IPS-NIHi7 (cell line): ENCODE measurements around the gene ATP1A4.
"Not testable (repeated sequence)": the region's sequence is repeated elsewhere in the genome, so short reads cannot be mapped to it uniquely, and the experiment has no call there.

ENCODE experiments used
- DNase-seq: peaks from one replicate; pipeline ENCODE4 v3.0.0; 2012; ENCODE audit warnings: mixed read lengths; ENCODE audit errors: extremely low spot score

The ATP1A4 gene

DNA sequence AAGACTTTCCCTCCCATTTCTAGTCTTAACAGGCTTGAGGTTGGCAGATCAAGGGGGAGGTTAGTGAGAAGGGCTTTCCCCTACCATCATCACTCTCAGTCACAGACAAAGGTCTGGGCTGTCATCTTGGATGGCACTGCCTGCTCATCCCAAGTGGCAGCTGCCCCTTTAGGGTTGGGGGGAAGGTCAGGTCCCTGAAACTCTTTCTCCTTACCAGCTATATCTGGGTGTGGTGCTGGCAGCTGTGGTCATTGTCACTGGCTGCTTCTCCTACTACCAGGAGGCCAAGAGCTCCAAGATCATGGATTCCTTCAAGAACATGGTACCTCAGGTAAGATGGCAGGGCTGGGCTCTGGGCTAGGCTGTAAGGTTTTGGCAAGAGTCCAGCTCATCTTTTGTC is 27.7 kb upstream of the ATP1A4 start:
- no peak for DNase-seq

DNA sequence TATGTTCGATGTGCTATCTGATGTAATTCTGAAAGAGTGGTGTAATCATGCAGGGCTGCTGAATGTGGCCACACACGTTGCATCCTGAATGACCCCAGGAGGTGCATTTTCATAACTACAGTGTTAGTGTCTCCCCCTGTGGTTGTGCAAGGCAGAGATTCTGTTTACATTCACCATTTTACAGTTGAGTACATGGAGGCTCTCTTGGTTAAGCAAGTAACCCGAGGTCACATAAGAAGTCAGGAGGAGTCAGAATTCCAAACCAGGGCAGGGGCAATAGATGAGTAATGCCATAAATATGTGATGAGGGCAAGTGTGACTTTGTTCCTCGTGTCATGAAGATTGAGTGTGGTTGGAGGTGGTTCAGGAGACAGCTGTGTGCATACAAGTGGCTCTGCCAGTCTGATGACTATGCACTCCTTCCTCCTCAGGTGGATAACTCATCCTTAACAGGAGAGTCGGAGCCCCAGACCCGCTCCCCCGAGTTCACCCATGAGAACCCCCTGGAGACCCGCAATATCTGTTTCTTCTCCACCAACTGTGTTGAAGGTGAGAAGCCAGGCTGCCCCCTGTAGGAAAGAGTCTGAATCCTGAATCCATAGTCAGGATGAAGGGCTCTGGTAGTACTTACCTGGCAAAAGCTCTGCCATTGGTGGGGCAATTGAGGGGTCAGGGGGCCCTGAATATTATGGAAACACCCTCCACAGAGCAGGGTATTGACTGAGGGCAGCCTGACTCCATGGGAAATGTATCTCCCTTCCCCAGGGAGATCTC is 26.5 kb upstream of the ATP1A4 start:
- peak; percentile 53 for DNase-seq

DNA sequence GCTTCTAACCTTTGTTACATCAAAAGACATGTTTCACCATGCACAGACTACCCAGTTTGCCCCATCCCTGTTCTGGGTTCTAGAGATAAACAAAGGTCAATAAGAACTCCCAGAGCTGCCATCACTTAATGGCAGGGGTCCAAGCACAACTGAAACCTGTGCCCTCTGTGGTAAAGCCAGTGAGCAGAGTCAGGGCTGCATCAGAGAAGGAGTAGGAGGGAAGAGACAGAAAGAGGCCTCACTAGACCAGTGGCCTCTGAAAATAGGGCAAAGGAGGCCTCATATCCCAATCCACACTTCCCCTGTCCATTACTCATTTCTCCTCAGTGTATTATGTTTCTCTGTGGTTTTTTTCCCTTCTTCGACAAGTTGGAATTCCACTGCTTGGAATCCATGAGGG is 25.7 kb upstream of the ATP1A4 start:
- DNase-seq: no peak

DNA sequence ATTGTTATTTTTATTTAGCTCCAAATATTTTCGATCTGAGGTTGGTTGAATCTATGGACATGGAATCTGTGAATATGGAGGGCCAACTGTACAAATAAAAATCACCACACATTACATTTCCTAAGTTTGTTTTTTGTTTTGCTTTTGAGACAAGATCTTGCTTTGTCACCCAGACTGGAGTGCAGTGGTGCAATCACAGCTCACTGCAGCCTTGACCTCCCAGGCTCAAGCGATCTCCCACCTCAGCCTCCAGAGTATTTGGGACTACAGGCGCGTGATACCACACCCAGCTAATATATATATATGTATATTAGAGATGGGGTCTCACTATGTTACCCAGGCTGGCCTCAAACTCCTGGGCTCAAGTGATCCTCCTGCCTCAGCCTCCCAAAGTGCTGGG is 25.1 kb upstream of the ATP1A4 start:
- DNase-seq: not testable (repeated sequence)

DNA sequence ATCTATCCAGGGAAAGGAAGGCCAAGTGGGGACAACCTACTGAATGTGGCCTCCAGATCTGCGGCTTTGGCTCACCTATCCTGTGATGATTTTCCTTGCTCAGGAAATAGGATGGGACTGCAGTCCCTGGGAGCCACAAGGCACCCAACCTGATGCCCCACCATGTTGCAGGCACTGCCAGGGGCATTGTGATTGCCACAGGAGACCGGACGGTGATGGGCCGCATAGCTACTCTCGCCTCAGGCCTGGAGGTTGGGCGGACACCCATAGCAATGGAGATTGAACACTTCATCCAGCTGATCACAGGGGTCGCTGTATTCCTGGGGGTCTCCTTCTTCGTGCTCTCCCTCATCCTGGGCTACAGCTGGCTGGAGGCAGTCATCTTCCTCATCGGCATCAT is 24.0 kb upstream of the ATP1A4 start:
- DNase-seq: no peak

DNA sequence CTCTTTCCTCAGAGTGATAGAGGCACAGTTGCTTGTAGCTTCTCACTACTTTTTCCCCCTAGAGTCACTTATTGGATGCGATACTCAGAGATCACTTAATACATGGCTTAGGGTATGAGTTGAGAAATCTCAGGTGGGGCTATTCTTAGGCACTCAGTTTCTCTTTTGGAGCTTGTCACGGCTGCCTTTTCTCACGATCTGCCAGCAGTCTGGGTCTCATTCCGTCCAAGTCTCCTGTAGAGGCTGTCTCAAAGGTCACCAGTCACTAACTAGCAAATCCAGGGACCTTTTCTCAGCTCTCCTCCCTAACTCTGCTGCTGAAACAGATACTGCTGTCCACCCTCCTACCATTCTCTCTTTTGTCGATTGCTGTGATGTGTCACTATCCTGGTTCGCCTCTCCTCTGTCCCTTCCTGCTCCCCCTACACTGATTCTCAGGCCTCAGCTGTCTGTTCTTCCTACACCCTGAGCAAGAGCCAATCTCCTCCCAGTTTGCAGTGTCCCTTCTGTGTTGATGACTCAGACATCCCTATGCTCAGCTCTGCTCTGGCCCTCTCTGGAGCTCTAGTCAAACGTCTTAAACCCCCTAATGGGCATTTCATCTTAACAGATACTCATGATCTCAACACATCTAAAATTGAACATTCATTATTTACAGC is 23.4 kb upstream of the ATP1A4 start:
- no peak for DNase-seq

DNA sequence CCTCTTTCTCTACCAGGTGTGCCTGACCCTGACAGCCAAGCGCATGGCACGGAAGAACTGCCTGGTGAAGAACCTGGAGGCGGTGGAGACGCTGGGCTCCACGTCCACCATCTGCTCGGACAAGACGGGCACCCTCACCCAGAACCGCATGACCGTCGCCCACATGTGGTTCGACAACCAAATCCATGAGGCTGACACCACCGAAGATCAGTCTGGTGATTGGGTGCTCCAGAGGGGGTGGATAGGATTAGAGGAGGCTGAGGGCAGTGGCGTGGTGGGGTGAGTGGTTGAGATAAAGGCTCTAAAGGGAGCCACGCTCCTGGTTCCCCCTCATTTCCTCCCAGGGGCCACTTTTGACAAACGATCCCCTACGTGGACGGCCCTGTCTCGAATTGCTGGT is 22.8 kb upstream of the ATP1A4 start:
- no peak for DNase-seq

DNA sequence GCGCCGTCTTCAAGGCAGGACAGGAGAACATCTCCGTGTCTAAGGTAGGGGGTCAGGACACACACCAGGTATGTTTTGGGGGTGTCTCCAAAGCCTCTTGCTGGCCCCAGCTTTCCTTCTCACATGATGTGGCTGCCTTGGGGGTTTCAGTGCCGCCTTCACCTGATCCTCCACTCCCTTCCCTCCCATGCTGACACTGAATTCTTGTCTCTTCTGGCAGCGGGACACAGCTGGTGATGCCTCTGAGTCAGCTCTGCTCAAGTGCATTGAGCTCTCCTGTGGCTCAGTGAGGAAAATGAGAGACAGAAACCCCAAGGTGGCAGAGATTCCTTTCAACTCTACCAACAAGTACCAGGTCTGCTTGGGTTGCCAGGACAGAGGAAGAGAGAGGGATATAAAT is 22.4 kb upstream of the ATP1A4 start:
- no peak for DNase-seq

DNA sequence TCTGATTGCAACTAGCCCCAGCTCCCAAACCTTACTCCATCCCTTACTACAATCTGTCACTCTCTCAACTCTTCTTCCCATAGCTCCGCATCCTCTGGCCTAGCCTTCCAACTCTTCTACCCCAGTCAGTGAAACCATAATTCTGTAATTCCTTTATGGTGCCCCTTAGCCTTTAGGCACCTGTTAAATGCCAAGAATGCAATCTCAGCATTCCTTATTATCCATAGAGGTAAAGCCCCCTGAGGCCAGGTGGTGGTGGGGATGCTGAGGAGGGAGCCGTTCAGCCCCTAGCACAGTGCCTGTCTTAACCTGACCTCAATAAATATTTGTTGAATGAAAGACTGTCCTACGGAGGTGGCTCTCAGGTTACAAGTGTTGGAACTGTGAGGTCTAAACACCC is 21.8 kb upstream of the ATP1A4 start:
- DNase-seq: no peak

DNA sequence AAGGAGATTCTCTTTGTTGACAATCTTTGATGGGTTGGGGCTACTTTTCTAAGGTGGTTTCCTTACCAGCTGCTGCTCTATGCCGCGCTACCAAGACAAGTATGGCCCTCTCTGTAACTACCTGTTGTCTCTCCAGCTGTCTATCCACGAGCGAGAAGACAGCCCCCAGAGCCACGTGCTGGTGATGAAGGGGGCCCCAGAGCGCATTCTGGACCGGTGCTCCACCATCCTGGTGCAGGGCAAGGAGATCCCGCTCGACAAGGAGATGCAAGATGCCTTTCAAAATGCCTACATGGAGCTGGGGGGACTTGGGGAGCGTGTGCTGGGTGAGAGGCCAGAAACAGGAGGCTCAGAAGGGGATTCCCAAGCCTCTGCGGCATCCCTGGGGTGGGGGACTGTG is 21.4 kb upstream of the ATP1A4 start:
- no peak for DNase-seq

DNA sequence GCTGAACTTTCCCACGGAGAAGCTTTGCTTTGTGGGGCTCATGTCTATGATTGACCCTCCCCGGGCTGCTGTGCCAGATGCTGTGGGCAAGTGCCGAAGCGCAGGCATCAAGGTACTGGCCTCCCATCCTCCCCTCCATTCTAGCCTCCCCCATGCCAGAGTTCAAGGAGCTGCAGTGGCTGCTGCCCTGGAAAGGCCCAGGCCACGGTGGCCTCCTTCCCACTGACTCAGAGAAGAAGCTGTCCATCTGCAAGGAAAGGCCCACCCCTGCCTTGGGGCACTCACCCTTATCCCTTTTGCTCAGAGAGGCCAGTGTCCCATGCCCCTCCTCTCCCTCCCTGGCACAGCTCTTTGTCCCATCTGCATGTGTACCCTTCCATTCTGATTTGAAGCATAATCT is 20.9 kb upstream of the ATP1A4 start:
- no peak for DNase-seq

DNA sequence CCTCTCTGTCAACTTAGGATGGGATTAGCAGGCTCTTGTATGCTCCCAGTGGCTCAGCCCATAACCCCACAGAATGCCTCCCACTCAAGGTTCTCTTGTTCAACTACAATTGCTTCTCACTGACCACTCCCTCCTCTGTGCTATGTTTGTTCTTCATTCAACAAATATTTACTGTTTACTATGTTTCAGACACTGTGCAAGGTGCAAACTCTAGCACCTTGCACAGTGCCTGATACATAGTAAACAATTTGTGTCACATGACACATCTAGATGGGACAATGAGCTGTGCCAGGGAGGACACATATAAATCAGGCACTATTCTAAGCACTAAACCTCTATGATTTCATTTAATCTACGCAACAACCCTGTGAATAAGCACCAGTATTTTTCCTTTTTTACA is 20.5 kb upstream of the ATP1A4 start:
- DNase-seq: no peak

DNA sequence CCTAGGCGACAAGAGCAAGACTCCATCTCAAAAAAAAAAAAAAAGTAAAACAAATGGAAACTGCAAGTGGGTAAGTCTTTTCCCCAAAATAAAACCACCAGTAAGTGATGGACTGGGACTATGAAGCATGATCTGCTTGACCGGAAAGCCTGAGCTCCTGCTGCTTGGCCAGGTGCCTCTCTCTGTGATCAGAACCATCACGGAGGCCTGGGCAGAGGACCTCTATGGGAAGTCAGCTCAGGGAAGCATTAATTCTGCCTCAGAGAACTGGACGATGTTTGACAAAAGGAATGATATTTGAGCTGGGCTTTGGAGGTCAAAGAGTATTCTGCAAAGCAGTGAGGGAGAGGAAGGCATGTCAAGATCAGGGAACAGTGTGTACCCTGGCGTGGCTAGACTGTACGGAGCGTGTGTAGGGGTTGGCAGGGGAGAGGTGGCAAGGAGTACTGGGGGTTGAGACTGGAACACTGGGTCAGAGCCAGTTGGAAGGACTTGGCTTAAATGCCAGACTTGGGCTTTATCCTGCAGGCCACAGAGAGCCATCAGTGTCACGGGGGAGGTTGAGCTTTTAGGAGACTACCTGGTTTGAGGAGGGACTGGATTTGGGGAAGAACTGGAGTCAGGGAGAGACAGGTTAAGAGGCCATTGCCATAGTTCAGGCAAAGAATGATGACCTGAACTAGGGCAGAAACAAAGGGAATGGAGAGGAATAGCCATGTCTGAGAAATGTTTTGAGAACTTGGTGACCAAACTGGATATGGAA is 19.4 kb upstream of the ATP1A4 start:
- DNase-seq: no peak

DNA sequence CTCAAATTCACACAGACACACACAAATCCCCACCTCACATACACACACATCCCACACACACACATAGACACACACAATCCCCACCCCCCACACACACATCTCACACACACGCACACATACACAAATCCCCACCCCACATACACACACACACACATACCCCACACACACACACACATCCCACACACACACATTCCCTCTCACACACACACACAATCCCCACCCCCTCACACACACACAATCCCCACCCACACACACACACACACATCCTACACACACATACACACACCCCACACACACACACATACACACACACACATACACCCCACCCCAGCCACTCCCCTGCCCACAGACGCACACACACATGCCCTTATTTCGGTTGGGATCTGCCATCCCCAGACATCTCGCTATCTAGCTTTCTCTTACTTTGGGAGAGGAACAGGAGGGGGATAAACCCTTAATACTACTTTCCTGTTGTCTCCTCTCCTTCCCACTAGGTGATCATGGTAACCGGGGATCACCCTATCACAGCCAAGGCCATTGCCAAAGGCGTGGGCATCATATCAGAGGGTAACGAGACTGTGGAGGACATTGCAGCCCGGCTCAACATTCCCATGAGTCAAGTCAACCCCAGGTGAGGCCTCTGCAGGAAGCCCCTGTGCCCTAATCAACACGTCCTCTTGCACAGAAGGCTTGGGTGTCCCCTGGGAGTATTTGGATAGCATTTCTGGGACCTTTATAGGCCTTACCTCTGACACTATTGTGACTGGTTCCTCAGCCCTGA is 17.2 kb upstream of the ATP1A4 start:
- no peak for DNase-seq

DNA sequence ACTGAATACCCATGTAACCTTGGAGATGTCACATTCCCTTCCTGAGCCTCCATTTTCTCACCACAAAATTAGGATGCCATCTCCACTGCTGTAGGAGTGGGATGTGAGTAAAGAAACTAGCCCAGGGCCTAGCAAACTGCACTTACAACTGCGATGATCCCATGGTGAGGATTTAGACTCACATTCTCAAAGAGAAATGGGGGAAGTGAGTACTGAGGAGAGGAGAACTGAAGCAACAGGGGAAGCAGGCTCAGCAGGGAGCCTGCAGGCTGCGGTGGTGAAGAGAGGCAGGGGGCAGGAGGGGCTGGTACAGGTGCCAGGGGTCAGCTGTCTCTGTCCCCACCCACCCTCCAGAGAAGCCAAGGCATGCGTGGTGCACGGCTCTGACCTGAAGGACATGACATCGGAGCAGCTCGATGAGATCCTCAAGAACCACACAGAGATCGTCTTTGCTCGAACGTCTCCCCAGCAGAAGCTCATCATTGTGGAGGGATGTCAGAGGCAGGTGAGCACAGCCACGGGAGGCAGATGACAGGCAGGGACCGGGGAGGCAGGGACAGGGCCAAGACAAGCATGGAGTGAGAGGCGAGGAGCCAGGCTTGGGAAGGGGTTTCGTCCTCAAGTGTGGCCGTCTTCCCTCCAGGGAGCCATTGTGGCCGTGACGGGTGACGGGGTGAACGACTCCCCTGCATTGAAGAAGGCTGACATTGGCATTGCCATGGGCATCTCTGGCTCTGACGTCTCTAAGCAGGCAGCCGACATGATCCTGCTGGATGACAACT is 16.4 kb upstream of the ATP1A4 start:
- DNase-seq: no peak

DNA sequence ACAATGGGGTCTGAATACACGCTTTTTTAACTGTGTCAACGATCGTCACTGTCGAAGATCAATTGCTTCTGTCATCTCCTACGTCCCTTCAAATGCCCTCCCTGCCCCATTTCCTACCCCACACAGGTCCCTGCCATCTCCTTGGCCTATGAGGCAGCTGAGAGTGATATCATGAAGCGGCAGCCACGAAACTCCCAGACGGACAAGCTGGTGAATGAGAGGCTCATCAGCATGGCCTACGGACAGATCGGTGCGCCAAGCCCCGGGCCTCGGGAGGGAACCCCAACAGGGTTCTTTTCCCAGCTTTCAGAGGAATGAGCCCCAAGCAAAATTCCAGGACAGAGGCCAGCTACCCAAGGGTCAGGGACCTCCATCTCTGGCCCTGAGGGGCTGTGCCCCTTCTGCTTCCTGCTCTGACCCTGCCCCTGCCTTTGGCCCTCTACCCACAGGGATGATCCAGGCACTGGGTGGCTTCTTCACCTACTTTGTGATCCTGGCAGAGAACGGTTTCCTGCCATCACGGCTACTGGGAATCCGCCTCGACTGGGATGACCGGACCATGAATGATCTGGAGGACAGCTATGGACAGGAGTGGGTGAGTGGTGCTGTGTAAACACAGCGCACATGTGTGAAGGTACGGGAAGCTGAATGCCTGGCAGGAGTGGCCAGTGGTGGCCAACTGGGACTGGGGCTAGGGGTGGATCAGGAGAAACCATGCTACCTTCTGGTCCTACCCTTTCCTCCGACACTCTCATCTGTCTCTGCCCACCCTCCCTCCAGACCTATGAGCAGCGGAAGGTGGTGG is 15.1 kb upstream of the ATP1A4 start:
- no peak for DNase-seq

DNA sequence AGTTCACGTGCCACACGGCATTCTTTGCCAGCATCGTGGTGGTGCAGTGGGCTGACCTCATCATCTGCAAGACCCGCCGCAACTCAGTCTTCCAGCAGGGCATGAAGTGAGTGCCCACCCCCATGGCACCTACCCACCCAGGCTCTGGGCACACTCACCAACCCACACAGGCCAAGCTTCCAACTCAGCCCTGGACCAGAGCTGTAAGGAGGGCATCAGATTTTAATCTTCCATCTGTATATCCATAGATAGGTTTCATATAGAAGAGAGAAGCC is 14.5 kb upstream of the ATP1A4 start:
- no peak for DNase-seq

DNA sequence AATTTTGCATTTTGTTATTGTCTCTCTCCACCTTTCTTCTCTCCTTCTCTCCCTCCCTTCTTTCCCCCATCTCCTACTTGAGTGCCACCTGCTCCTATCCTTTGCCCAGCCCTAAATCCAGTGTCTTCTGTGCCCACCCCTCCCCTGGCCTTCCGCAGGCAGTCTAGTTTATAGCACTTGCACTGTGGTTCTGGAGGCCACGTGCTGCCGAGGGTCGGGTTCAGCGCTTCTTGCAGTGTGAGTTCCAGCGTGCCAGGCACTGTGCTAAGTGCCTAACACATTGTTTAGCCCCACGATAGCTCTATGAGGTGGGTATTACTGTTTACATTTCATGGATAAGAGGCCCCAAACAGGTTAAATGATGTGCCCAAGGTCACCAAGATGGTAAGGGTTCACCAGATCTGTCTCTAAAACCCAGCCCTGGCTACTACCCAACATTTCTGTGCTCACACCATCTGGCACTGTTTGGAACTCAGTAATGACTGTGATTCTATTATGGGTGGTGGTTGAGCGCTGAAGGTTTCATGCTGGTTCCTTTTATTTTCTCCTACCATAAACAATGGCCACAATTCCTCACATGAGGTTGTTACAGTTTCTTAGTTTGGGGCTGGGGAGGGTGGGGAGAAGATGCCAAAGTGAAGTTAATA is 14.1 kb upstream of the ATP1A4 start:
- no peak for DNase-seq

DNA sequence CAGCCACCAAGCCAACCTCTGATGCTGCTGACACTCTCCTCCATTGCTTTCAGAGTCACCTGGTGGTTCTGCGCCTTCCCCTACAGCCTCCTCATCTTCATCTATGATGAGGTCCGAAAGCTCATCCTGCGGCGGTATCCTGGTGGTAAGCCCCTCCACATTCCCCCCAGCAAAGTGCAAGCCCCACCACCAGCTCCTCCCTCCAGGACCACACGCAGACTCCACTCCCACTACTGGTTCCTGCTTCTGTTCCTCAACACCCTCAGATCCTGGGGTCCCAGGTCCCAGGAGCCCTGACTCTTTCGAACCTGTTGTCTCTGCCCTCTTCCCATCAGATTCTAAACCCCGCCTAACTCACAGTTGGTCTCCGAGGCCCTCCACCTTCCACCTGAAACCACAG is 11.6 kb upstream of the ATP1A4 start:
- DNase-seq: no peak

DNA sequence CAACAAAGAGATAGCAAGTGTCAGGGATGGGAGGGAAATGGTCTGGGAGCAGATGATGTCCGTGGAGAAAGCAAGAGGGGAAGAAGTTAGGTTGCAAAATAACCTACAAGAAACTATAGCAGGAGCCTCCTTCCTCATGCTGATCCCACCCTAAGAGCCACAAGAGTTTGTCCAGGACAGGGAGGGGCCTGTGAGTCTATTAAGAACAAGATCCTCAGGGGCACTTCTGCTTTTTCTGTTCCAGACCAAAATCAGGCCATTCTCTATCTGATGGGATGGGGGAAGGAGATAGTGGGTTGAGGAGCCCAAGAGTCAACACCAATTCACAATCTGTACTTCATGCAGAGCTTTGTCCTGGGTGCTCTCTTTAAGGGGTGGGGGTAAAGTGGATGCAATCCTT is 7.7 kb upstream of the ATP1A4 start:
- no peak for DNase-seq
